ENCODE results near the gene ECSCR.

GRCh38 chr5:139425497-139425896 lies 37.0 kb downstream of the ECSCR start:
- TF ChIP-seq CTCF (IDR thresholded peaks at IDR 0.05), result no peak
- no peak for TF ChIP-seq POLR2A (IDR thresholded peaks at IDR 0.05)

All from right lobe of liver (tissue), 4 donors.